GM19023 (cell line): ENCODE results near the gene E2F4.
A peak's percentile ranks its signal among the peaks of the same experiment; 100 is the strongest.

ENCODE experiments used
- ATAC-seq: cut with Tn5 transposase; IDR thresholded peaks from one replicate; pipeline ENCODE4 v1.9.1; 2021; ENCODE audit warnings: mild to moderate bottlenecking, moderate library complexity; ENCODE audit not compliant: unreplicated experiment

Gene E2F4

GRCh38 chr16:67230809-67231660, 39.1 kb downstream of the E2F4 start:
- ATAC-seq: no peak

- ATAC-seq: no peak
Measured at GRCh38 chr16:67233596-67233995, 41.6 kb downstream of the E2F4 start.

DNA sequence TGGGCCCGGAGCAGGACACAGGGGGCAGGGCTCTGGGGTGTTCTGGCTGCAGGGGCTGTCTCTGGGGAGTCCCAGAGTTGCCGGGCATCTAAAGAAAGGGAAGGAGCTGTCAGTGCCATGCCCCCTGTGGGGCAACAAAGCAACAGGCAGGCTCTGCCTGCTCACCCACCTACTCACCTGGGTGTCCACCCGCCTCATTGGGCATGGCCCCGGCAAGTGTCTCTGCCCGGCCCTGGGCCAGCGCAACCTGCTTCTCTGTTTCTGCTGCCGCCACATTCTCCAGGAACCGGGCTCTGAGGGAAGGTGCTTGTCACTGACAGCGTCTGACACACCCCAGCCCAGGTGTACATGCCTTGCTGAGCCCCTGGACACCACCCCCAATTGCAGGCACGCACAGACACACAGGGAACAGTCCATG, 42.2 kb downstream of the E2F4 start:
- no peak for ATAC-seq

GRCh38 chr16:67235816-67236562, 44.0 kb downstream of the E2F4 start:
- ATAC-seq: no peak

DNA sequence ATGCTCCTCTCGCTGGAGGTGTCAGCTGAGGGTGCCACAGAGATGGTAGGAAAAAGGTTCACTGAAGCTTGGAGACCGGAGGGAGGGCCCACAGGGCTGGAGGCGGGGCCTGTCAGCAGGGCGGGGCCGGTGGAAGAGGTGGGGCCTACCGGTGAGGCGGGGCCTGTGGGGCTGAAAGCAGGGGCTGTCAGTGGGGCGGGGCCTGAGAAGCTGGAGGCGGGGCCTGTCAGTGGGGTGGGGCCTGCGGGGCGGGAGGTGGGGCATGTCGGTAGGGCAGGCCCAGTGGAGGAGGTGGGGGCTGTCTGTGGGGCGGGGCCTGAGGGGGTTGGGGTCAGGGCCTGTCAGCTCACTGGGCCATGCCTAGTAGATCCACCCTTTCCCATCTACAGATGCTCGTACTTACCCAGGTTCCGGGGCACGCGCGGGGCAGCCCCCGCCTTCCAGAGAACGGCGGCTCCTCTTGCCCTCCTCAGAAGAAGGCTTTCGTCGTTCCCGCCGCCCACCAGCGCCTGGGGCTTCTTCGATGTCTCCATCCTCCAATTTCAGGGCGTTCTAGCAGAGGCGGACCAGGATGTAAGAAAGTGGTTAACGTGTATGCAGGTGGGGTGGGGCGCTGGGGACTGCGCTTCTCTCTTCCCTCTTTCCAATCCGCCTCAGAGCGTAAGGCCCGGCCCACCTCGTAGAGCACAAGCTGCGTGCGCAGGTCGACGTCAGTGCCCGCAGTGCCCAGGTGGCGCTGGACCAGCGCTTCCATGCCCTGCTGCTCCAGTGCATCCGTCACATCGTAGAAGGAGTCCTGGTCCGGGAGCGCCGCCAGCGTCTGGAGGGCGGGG, 44.8 kb downstream of the E2F4 start:
- no peak for ATAC-seq

DNA sequence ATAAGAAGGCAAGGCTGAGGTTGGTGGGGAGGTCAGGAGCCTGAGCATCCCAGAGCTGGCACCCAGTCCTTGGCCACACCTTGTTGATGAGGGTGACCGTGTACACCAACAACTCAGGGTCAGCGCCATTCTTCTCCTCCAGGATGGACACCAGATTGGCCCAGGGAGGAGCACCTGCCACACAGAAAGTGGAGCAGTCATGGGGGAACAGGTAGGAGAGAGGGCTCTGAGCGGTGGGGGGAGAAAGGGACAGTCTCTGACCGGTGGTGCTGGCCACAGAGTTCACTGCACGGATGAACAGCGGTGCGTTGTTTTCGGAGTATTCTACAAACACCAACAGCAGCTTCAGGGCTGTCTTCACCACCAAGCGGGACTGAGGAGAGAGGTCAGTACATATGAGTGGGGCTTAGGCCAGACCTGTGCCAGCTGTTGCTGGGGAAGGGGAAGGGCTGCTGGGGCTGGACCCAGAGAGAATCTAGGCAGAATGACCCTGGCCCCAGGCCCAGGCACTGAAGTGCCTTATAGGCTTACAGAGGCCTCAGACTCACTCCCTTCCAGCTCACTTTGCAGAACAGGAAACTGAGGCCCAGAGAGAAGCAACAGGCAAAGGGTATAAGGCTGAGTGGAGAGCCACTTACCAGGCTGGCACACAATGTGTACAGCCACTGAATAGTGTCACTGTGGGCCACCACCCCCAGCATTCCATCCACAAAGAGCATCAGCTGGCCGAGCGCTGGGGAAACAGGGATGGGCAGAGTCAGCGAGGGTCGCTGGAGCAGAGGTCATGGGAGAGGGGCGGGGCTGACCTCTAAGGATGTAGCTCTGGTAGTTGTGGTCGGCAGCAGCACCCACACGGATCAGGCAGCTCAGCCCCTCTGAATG, 45.7 kb downstream of the E2F4 start:
- no peak for ATAC-seq

GRCh38 chr16:67238278-67238575, 46.3 kb downstream of the E2F4 start:
- ATAC-seq: no peak

GRCh38 chr16:67238806-67239470, 47.0 kb downstream of the E2F4 start:
- no peak for ATAC-seq

- ATAC-seq: no peak
Measured at GRCh38 chr16:67240506-67240905, 48.6 kb downstream of the E2F4 start.

GRCh38 chr16:67241008-67241900, 49.3 kb downstream of the E2F4 start:
- no peak for ATAC-seq

GRCh38 chr16:67242138-67242730, 50.3 kb downstream of the E2F4 start:
- no peak for ATAC-seq

DNA sequence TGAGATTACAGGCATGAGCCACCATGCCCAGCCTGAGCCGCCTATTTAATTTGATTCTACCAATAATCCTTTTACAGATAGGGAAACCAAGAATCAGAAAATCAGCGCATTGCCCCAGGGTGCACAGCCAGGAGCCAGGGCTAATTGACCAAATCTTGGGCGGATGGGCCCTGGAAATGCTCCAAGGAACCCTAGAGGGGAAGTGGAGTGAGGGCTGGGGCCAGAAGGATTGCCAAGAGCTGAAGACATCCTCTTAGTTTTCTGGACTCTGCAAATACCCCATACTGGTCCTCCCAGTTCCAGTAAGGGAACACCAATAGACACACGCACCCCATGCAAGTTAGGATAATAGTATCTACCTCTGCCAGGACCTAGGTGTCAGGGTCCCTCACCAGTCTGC, 51.5 kb downstream of the E2F4 start:
- ATAC-seq: no peak

DNA sequence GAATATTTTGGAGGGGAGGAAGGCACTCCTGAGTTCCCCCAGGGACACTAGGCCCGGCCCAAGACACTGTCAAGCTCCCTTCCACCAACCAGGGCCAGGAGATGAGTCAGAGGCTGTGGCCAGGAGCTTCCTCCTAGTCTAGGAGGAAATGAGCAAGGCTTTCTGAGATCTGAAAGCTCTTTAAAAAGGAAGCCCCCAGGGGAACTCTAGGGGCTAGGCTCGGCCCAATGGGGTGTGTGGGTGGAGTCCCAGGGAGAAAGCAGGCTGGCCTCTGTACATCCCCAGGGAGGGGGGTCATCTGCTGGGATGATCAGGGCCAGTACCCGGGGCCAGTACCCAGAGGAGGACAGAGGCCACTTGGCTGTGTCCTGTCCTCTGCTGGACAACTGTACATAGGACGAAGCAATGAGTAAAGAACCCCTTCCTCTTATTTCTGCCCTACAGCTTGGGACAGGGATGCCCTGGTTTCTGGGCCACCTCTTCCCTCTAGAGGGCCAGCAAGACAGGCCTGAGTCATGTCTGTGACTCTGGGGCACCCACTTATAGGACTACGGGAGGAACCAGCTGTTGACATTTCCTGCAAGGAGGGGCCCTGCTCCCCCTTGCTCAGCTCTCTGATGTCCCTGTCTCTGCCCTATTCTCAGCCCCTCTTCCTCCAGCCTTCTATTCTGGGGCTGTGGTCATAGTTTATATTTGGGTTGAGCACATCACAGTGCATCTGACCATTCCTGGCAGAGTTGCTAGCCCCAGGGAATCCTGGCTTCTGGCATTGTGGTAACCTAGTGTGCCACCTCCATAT, 52.6 kb downstream of the E2F4 start:
- peak; percentile 44 for ATAC-seq

DNA sequence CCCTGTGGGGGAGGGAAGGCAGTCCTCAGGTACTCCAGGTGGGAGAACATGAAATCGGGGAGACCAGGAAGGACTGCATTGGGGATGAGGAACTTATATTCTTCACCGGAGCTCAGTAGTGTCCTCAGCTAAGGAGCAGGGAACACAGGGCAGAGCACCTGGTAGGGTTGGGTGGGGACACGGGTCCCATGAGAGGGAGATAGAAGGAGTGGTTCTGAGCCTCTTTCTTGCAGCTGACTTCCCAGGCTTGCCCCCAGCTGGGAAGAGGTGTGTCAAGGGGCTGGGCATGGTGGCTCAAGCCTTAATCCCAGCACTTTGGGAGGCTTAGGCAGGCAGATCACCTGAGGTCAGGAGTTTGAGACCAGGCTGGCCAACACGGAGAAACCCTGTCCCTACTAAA, 53.2 kb downstream of the E2F4 start:
- no peak for ATAC-seq

- ATAC-seq: no peak
Measured at GRCh38 chr16:67245674-67246080, 53.7 kb downstream of the E2F4 start.

DNA sequence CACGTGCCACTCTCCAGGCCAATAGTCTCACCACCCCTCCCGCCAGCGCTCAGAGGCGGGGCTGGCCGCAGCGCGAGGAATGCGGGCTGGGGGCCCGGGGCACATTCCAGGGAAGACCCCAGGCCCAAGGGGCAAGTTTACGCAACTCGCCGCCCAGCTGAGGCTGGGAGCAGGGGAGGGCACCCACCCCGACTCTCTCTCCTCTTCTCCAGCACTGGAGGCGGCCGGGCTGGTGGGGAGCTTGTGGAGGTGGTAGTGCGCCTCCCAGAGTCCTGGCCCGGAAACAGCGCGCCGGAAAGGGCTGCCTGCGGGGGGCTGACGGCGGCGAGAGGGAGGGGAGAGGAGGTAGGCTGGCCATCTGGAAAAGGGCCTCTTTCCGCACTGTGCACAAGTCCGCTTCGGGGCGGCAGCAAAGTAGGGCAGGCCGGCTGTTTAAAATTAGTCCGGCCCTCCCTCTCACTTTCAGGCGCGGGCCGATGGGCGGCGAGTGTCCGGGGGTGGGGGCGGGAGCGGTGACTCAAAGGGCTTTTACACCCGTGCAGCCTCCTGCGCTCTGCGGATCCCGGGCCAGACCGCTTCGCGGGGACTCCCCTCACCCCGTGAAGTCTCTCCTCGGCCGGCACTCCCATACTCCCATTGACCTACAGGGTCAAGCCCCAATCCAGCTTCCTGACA, 54.3 kb downstream of the E2F4 start:
- ATAC-seq: peak; percentile 26

DNA sequence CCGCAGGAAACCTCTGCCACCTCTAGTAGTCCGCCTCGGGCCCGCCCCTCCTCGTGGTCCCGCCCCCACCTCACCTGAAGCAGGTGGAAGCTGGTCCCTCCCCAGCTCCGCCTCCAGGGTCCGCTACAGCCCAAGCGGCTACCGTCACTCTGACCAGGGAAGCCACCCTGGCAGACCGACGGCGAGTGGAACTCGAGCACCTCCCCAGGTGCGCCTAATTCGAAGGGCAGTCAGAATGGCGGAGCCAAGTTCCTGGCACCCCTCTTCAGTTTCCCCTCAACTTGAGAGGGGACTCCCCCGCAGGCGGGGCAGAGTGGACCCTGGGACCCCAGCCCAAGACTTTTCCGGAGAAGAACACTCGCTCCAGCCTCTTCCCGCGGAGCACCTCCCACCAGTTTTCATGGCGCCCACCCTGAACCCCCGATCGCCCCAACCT, 54.8 kb downstream of the E2F4 start:
- peak; percentile 15 for ATAC-seq
